ENCODE measurements around the gene KLHL29. TPM values are rescaled to one million over a fixed set of nuclear protein-coding genes. Genes with fewer than 3 reads are reported as not detected.

KLHL29 gene
- total RNA-seq, 1 experiment from 2014 or later = 2.4 TPM

GRCh38 chr2:23526835-23527790 lies 142.1 kb downstream of the KLHL29 start:
- Histone ChIP-seq H3K56ac (ENCODE audit: insufficient read length, low read depth, low read length) (no peak overlapping the region), H3K23ac (ENCODE audit: insufficient read length, low read depth, low read length) (no peak overlapping the region), H3K4ac (ENCODE audit: low read depth, low read length) (no peak overlapping the region), H4K8ac (replicated peaks; ENCODE audit: insufficient read length, low read depth, low read length) (no peak overlapping the region), H2AK5ac (ENCODE audit: insufficient read length, low read length) (no peak overlapping the region), H3K27me3 (ENCODE audit: insufficient read depth, low read length) (no peaks in the 10 kb centered on the region), H3K14ac (ENCODE audit: insufficient read depth, low read length) (no peak overlapping the region), H4K20me1 (ENCODE audit: control insufficient read depth, insufficient read depth, insufficient read length) (no peaks in the 10 kb centered on the region), H3K79me1 (ENCODE audit: insufficient read depth, low read depth, low read length, poor library complexity, severe bottlenecking) (no peaks in the 10 kb centered on the region), H3K9ac (ENCODE audit: extremely low read depth, insufficient read length, low read length) (no peak overlapping the region), H2BK15ac (ENCODE audit: low read depth, low read length) (no peak overlapping the region), H3K4me2 (ENCODE audit: insufficient read depth, insufficient read length, low read length) (no peak overlapping the region), H2BK20ac (ENCODE audit: low read depth, low read length, poor library complexity, severe bottlenecking) (no peak overlapping the region), H2BK12ac (ENCODE audit: insufficient read length, low read depth, low read length) (no peak overlapping the region), H4K91ac (ENCODE audit: insufficient read length, low read depth, low read length) (no peak overlapping the region), H2BK5ac (ENCODE audit: insufficient read length, low read length) (no peak overlapping the region), H3K4me1 (ENCODE audit: insufficient read depth, low read length) (peaks cover 3% of the 10 kb centered on the region), H3T11ph (ENCODE audit: low read length) (no peak overlapping the region), H3K79me2 (ENCODE audit: insufficient read depth, low read length) (no peaks in the 10 kb centered on the region), H3K27ac (ENCODE audit: insufficient read length, low read depth, low read length) (no peak overlapping the region), H2AFZ (ENCODE audit: low read length) (no peak overlapping the region), H3K18ac (ENCODE audit: insufficient read length, low read depth, low read length) (no peak overlapping the region), H3K9me3 (ENCODE audit: control insufficient read depth, low read depth, low read length) (no peaks in the 10 kb centered on the region), H3K23me2 (ENCODE audit: insufficient read length, low read depth, low read length, poor library complexity, severe bottlenecking) (no peaks in the 10 kb centered on the region), H4K5ac (ENCODE audit: insufficient read length, low read depth, low read length) (no peak overlapping the region), H2BK120ac (ENCODE audit: low read depth, low read length, poor library complexity, severe bottlenecking) (no peak overlapping the region)
- Mint-ChIP-seq H3K27me3 (ENCODE audit: low read depth) (no peaks in the 10 kb centered on the region; the same call in 1 of the 2 replicates), H3K36me3 (ENCODE audit: insufficient read depth in 1 of 3, low read depth in 3 of 3) (no peaks in the 10 kb centered on the region), H3K4me3 (no peak overlapping the region), H3K4me1 (peaks cover 22 to 30% of the 10 kb centered on the region in 2 experiments), H3K27ac (no peak overlapping the region; a peak in 1 of 7 replicates), H3K9me3 (no peaks in the 10 kb centered on the region)
- DNase-seq = no peak
- no peak for TF ChIP-seq CTCF (conservative IDR thresholded peaks at IDR 0.05)
- WGBS (ENCODE audit: extremely low coverage, insufficient read length, low lambda C conversion rate) = no CpG with 5 or more reads among the region's 25 CpGs
